Measurements from ENCODE around the gene CDK14.

DNA sequence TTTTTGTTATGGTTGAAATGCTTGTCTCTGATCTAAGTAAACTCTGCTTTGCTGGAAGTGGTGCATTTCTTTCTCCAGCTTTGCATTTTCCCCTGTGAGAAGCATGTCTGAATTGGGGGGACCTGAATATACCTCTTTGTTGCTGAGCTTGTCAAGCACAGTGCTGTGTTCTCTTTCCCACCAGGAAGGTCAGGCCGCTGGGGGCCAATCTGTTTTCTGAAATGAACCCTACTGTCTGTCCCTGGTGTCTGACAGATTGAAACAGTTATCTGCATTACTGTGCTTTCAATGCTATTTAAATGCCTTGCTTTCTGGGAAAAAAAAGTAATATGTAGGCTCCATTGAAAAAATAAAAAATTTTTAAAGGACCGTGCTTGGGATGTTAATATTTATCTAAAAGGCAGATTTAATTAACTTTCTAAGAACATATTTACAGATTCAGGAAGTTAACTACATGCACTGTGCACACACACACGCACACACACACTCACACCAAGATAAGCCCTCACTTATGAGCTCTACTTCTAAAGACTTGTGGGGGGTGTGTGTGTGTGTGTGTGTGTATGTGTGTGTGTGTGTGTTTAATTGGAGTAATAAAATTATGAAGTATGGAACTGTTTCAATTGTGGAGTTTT, 541.1 kb downstream of the CDK14 start:
- TF ChIP-seq POLR2AphosphoS5 (IDR thresholded peaks at IDR 0.05; ENCODE audit: low read depth, low read length), result no peak
- TF ChIP-seq SIN3A (IDR thresholded peaks at IDR 0.05; ENCODE audit: borderline replicate concordance, insufficient read depth, low read length), result no peak

Data from PFSK-1 (cell line).